ENCODE results near the gene SDK2. TPM values are rescaled to one million over a fixed set of nuclear protein-coding genes. Genes with fewer than 3 reads are reported as not detected.

Gene SDK2
- total and polyA plus RNA-seq, 2 experiments from 2014 or later = 0.59 to 1.2 TPM

DNA sequence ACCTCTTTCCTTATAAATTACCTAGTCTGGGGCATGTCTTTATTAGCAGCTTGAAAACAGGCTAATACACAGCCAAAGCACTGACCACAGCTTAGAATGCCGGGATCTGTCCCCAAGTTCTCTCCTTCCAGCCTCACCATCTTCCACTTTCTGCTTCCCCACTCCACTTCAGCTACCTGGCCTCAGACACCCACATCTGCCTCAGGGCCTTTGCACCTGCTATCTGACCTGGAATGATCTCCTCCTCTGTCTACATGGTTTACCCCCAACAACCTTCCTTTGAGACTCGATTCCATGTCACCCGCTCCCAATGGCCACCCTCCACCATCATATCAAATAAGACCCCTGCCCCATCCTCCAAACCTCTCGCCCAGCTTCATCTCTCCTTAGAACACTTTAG lies 179.8 kb downstream of the SDK2 start:
- H3K27ac ChIP-seq = no peak overlapping the region
- H3K4me1 ChIP-seq (ENCODE audit: insufficient read depth) = no peaks in the 10 kb centered on the region
- no peaks in the 10 kb centered on the region for H3K9me2 ChIP-seq (replicated peaks; ENCODE audit: insufficient read depth)
- H3K36me3 ChIP-seq (replicated peaks; ENCODE audit: insufficient read depth, low read depth) = no peaks in the 10 kb centered on the region
- H4K20me1 ChIP-seq (ENCODE audit: insufficient read depth, poor library complexity, severe bottlenecking) = no peaks in the 10 kb centered on the region
- no peaks in the 10 kb centered on the region for H3K27me3 ChIP-seq
- H3K4me3 ChIP-seq = no peak overlapping the region
- WGBS (ENCODE audit: low lambda C conversion rate, missing lambda C conversion rate) = over 99% methylated on average over 4 of the region's 4 CpGs
- H3K79me2 ChIP-seq = no peaks in the 10 kb centered on the region
- H3K9me3 ChIP-seq (ENCODE audit: low read depth) = no peaks in the 10 kb centered on the region
- H3K4me2 ChIP-seq = no peak overlapping the region
- TF ChIP-seq EZH2phosphoT487 (IDR thresholded peaks at IDR 0.05; ENCODE audit: low read depth, severe bottlenecking, unreplicated experiment) = no peak
- TF ChIP-seq, protein P1, sequence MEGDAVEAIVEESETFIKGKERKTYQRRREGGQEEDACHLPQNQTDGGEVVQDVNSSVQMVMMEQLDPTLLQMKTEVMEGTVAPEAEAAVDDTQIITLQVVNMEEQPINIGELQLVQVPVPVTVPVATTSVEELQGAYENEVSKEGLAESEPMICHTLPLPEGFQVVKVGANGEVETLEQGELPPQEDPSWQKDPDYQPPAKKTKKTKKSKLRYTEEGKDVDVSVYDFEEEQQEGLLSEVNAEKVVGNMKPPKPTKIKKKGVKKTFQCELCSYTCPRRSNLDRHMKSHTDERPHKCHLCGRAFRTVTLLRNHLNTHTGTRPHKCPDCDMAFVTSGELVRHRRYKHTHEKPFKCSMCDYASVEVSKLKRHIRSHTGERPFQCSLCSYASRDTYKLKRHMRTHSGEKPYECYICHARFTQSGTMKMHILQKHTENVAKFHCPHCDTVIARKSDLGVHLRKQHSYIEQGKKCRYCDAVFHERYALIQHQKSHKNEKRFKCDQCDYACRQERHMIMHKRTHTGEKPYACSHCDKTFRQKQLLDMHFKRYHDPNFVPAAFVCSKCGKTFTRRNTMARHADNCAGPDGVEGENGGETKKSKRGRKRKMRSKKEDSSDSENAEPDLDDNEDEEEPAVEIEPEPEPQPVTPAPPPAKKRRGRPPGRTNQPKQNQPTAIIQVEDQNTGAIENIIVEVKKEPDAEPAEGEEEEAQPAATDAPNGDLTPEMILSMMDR (IDR thresholded peaks at IDR 0.05; ENCODE audit: poor library complexity) = no peak
- no peak for TF ChIP-seq EZH2 (IDR thresholded peaks at IDR 0.05; ENCODE audit: borderline replicate concordance)
- H2AFZ ChIP-seq = no peak overlapping the region
- no peak for DNase-seq (ENCODE audit: low spot score)

DNA sequence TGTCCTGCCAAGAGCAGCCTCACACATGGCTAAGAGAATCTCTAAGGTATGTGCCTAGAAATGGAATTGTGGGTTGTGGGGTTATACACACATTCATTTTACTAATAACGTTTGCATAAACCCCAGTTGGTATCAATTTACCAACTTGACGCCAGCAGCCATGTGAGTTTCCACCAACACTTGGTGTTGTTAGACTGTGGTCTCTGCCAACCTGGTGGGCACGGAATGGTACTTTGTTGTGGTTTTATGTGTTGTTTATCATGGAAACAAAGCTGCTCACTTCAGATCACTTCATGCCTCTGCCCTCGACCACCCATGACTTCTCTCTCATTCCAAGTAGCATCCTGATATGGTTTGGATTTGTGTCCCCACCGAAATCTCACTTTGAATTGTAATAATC lies 180.4 kb downstream of the SDK2 start:
- 81% methylated on average over 5 of the region's 5 CpGs for WGBS (ENCODE audit: low lambda C conversion rate, missing lambda C conversion rate)
- no peak for TF ChIP-seq EZH2phosphoT487 (IDR thresholded peaks at IDR 0.05; ENCODE audit: low read depth, severe bottlenecking, unreplicated experiment)
- no peak for TF ChIP-seq EZH2 (IDR thresholded peaks at IDR 0.05; ENCODE audit: borderline replicate concordance)
- TF ChIP-seq, protein P1 (IDR thresholded peaks at IDR 0.05; ENCODE audit: poor library complexity) = no peak

GRCh38 chr17:73462823-73463222 lies 181.4 kb downstream of the SDK2 start:
- H3K4me3 ChIP-seq = no peak overlapping the region
- TF ChIP-seq EZH2phosphoT487 (IDR thresholded peaks at IDR 0.05; ENCODE audit: low read depth, severe bottlenecking, unreplicated experiment) = no peak
- TF ChIP-seq, protein P1 (IDR thresholded peaks at IDR 0.05; ENCODE audit: poor library complexity) = no peak
- H3K9me2 ChIP-seq (replicated peaks; ENCODE audit: insufficient read depth) = no peaks in the 10 kb centered on the region
- H3K4me2 ChIP-seq = no peak overlapping the region
- H3K4me1 ChIP-seq (ENCODE audit: insufficient read depth) = no peaks in the 10 kb centered on the region
- no peak overlapping the region for H3K27ac ChIP-seq
- no peaks in the 10 kb centered on the region for H3K36me3 ChIP-seq (replicated peaks; ENCODE audit: insufficient read depth, low read depth)
- no peak for DNase-seq (ENCODE audit: low spot score)
- no peaks in the 10 kb centered on the region for H3K9me3 ChIP-seq (ENCODE audit: low read depth)
- H2AFZ ChIP-seq = no peak overlapping the region
- WGBS (ENCODE audit: low lambda C conversion rate, missing lambda C conversion rate) = 54% methylated on average over 8 of the region's 8 CpGs
- no peaks in the 10 kb centered on the region for H3K79me2 ChIP-seq
- no peaks in the 10 kb centered on the region for H3K27me3 ChIP-seq
- no peaks in the 10 kb centered on the region for H4K20me1 ChIP-seq (ENCODE audit: insufficient read depth, poor library complexity, severe bottlenecking)

More for the DNA sequence above, 180.4 kb downstream of the SDK2 start:
- H2AFZ ChIP-seq = no peak overlapping the region
- H3K36me3 ChIP-seq (replicated peaks; ENCODE audit: insufficient read depth, low read depth) = no peaks in the 10 kb centered on the region
- no peaks in the 10 kb centered on the region for H3K9me3 ChIP-seq (ENCODE audit: low read depth)
- no peaks in the 10 kb centered on the region for H3K79me2 ChIP-seq
- no peaks in the 10 kb centered on the region for H4K20me1 ChIP-seq (ENCODE audit: insufficient read depth, poor library complexity, severe bottlenecking)
- DNase-seq (ENCODE audit: low spot score) = no peak
- no peaks in the 10 kb centered on the region for H3K9me2 ChIP-seq (replicated peaks; ENCODE audit: insufficient read depth)
- no peak overlapping the region for H3K27ac ChIP-seq
- no peaks in the 10 kb centered on the region for H3K4me1 ChIP-seq (ENCODE audit: insufficient read depth)
- no peaks in the 10 kb centered on the region for H3K27me3 ChIP-seq
- no peak overlapping the region for H3K4me2 ChIP-seq
- H3K4me3 ChIP-seq = no peak overlapping the region

DNA sequence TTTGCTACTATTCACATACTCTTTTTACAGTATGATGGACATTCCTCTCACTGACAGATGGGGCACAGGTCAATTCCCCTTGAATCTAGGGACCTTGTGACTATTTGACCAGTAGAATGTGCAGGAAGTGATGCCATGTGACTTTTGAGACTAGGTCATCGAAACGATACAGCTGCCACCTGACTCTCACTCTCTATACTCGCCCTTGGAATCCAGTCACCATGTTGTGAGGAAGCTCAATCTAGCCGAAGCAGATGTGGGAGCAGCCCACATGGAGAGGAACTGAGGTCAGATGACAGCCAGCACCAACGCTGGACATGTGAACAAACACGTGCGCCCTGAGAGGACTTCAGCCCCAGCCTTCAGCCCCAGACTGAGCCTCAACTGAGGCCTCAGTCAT lies 184.3 kb downstream of the SDK2 start:
- no peak for DNase-seq (ENCODE audit: low spot score)

More for the DNA sequence above, 184.3 kb downstream of the SDK2 start:
- H3K4me2 ChIP-seq = no peak overlapping the region
- no peaks in the 10 kb centered on the region for H3K4me1 ChIP-seq (ENCODE audit: insufficient read depth)
- H3K4me3 ChIP-seq = no peak overlapping the region
- H3K9me2 ChIP-seq (replicated peaks; ENCODE audit: insufficient read depth) = no peaks in the 10 kb centered on the region
- no peak overlapping the region for H2AFZ ChIP-seq
- TF ChIP-seq EZH2phosphoT487 (IDR thresholded peaks at IDR 0.05; ENCODE audit: low read depth, severe bottlenecking, unreplicated experiment) = no peak
- TF ChIP-seq, protein P1 (IDR thresholded peaks at IDR 0.05; ENCODE audit: poor library complexity) = no peak
- no peak for TF ChIP-seq EZH2 (IDR thresholded peaks at IDR 0.05; ENCODE audit: borderline replicate concordance)
- WGBS (ENCODE audit: low lambda C conversion rate, missing lambda C conversion rate) = 77% methylated on average over 7 of the region's 7 CpGs
- no peak overlapping the region for H3K27ac ChIP-seq
- H3K9me3 ChIP-seq (ENCODE audit: low read depth) = no peaks in the 10 kb centered on the region
- no peaks in the 10 kb centered on the region for H4K20me1 ChIP-seq (ENCODE audit: insufficient read depth, poor library complexity, severe bottlenecking)
- H3K27me3 ChIP-seq = no peaks in the 10 kb centered on the region
- no peaks in the 10 kb centered on the region for H3K79me2 ChIP-seq
- no peaks in the 10 kb centered on the region for H3K36me3 ChIP-seq (replicated peaks; ENCODE audit: insufficient read depth, low read depth)

Data from hepatocyte (in vitro differentiated cells).